Hepatocyte (in vitro differentiated cells): Measurements from ENCODE around the gene ANKRD10. TPM values are rescaled to one million over a fixed set of nuclear protein-coding genes. Genes with fewer than 3 reads are reported as not detected.

ENCODE experiments used
- DNase-seq: peaks from one replicate; pipeline ENCODE4 v3.0.0-alpha.2; 2016; ENCODE audit warnings: low spot score
- H2AFZ ChIP-seq: fragments of 200-600 bp; sonication (generic); 2 replicates; pipeline ENCODE4 v1.6.0; 2016; ENCODE audit warnings: antibody characterized with exemption, mild to moderate bottlenecking
- H3K27ac ChIP-seq: fragments of 200-600 bp; sonication (generic); 2 replicates; pipeline ENCODE4 v1.5.1; 2016; ENCODE audit warnings: mild to moderate bottlenecking
- H3K27me3 ChIP-seq: fragments of 200-600 bp; sonication (generic); 2 replicates; pipeline ENCODE4 v1.6.1; 2016
- H3K36me3 ChIP-seq: fragments of 200-600 bp; sonication (generic); replicated peaks from 2 replicates; pipeline ENCODE4 v1.5.1; 2016; ENCODE audit warnings: low read depth; ENCODE audit not compliant: insufficient read depth
- H3K4me1 ChIP-seq: fragments of 200-600 bp; sonication (generic); 2 replicates; pipeline ENCODE4 v1.5.1; 2016; ENCODE audit warnings: mild to moderate bottlenecking, moderate library complexity; ENCODE audit not compliant: insufficient read depth
- H3K4me2 ChIP-seq: fragments of 200-600 bp; sonication (generic); 2 replicates; pipeline ENCODE4 v1.6.0; 2016
- H3K4me3 ChIP-seq: fragments of 200-600 bp; sonication (generic); 2 replicates; pipeline ENCODE4 v1.5.1; 2016; ENCODE audit warnings: mild to moderate bottlenecking
- H3K79me2 ChIP-seq: fragments of 200-600 bp; sonication (generic); 2 replicates; pipeline ENCODE4 v1.6.0; 2017; ENCODE audit warnings: mild to moderate bottlenecking
- H3K9me2 ChIP-seq: fragments of 200-600 bp; sonication (generic); replicated peaks from 2 replicates; pipeline ENCODE4 v1.6.0; 2017; ENCODE audit warnings: mild to moderate bottlenecking; ENCODE audit not compliant: insufficient read depth
- H3K9me3 ChIP-seq: fragments of 200-600 bp; sonication (generic); 2 replicates; pipeline ENCODE4 v1.5.1; 2016; ENCODE audit warnings: low read depth, mild to moderate bottlenecking
- H4K20me1 ChIP-seq: fragments of 200-600 bp; sonication (generic); 2 replicates; pipeline ENCODE4 v1.6.0; 2016; ENCODE audit warnings: mild to moderate bottlenecking; ENCODE audit not compliant: insufficient read depth, poor library complexity, severe bottlenecking
- EZH2 ChIP-seq: fragments of 200-600 bp; sonication (generic); IDR thresholded peaks from 2 replicates; pipeline ENCODE4 v1.6.1; 2016; ENCODE audit warnings: antibody characterized with exemption, mild to moderate bottlenecking, borderline replicate concordance
- EZH2phosphoT487 ChIP-seq: fragments of 200-600 bp; sonication (generic); IDR thresholded peaks from one replicate; pipeline ENCODE4 v1.6.1; 2018; ENCODE audit warnings: antibody characterized with exemption, mild to moderate bottlenecking, low read depth, moderate library complexity; ENCODE audit not compliant: unreplicated experiment, severe bottlenecking
- WGBS: methylation state at CpG from one replicate; pipeline ENCODE4 v1.1.6; 2016; ENCODE audit warnings: low lambda C conversion rate; ENCODE audit errors: missing lambda C conversion rate; 5-methylcytosine and 5-hydroxymethylcytosine counted together
- polyA plus RNA-seq: library from polyadenylated mRNA; unstranded; fragments of >200 nt; fragmentation: Nextera tagmentation; extraction: Ambion mirVana; gene quantifications from 2 replicates; pipeline ENCODE4 v1.2.1, GENCODE V29; 2016
- total RNA-seq: library from RNA; depleted of rRNA; stranded (reverse); fragments of >200 nt; gene quantifications from 2 replicates; pipeline ENCODE4 v1.2.3, GENCODE V29; 2014
- TF ChIP-seq, protein P1 (sequence below): fragments of 200-600 bp; sonication (generic); IDR thresholded peaks from 2 replicates; pipeline ENCODE4 v1.5.1; 2016; ENCODE audit warnings: antibody characterized with exemption, mild to moderate bottlenecking; ENCODE audit not compliant: poor library complexity

The ANKRD10 gene
- total and polyA plus RNA-seq, 2 experiments from 2014 or later, result 104 to 143 TPM

DNA sequence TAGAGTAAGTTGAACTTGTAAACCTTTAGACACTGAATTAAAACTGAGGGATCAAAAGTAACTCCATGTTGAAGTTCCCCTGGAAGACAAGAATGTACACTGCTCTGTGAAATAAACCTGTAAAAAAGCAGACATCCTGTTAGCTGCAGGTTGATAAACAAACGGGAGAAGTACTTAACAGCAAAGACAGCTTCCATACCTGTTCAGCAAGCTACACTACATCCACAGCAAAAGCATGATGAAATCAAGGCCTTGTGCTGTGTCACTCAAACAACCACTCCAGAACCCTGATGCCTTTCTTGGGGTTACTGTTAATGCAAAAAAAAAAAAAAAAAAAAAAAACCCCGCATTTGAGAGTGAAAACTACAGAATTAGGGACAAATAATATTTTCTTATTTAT lies 20.8 kb downstream of the ANKRD10 start:
- TF ChIP-seq EZH2 (no peak), EZH2phosphoT487 (no peak)
- TF ChIP-seq, protein P1, sequence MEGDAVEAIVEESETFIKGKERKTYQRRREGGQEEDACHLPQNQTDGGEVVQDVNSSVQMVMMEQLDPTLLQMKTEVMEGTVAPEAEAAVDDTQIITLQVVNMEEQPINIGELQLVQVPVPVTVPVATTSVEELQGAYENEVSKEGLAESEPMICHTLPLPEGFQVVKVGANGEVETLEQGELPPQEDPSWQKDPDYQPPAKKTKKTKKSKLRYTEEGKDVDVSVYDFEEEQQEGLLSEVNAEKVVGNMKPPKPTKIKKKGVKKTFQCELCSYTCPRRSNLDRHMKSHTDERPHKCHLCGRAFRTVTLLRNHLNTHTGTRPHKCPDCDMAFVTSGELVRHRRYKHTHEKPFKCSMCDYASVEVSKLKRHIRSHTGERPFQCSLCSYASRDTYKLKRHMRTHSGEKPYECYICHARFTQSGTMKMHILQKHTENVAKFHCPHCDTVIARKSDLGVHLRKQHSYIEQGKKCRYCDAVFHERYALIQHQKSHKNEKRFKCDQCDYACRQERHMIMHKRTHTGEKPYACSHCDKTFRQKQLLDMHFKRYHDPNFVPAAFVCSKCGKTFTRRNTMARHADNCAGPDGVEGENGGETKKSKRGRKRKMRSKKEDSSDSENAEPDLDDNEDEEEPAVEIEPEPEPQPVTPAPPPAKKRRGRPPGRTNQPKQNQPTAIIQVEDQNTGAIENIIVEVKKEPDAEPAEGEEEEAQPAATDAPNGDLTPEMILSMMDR, result no peak
- Histone ChIP-seq H3K4me3 (no peak overlapping the region), H4K20me1 (peaks cover 3% of the 10 kb centered on the region), H3K36me3 (no peaks in the 10 kb centered on the region), H3K9me2 (no peaks in the 10 kb centered on the region), H3K9me3 (no peaks in the 10 kb centered on the region), H3K4me2 (no peak overlapping the region), H2AFZ (no peak overlapping the region), H3K4me1 (no peaks in the 10 kb centered on the region), H3K27ac (no peak overlapping the region), H3K79me2 (peaks cover 11% of the 10 kb centered on the region), H3K27me3 (no peaks in the 10 kb centered on the region)
- DNase-seq, result no peak
- WGBS, result 70% methylated on average over 2 of the region's 2 CpGs

DNA sequence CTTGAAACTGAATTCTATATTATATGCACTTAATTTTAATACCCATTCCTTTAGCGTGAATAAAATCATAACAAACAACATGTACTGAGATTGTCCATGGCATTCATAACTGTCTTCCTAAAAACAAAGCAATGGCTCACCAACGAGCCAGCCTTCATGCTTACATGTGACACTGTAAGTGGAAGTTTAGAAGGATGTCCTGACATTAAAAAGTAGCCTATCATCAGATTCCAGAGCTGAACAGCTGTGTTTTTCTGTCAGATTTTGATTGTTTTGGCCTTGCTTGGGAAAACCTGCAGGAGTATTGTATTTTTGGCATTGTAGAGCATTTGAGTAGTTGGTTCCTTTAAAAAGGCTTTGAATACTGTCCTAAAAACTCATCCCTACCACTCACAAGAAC lies 21.3 kb downstream of the ANKRD10 start:
- Histone ChIP-seq H3K9me2 (no peaks in the 10 kb centered on the region), H3K9me3 (no peaks in the 10 kb centered on the region), H3K4me1 (no peaks in the 10 kb centered on the region), H2AFZ (no peak overlapping the region), H3K27me3 (no peaks in the 10 kb centered on the region), H3K36me3 (no peaks in the 10 kb centered on the region), H3K27ac (no peak overlapping the region), H4K20me1 (peaks cover 3% of the 10 kb centered on the region), H3K4me3 (no peak overlapping the region), H3K79me2 (peaks cover 8% of the 10 kb centered on the region), H3K4me2 (no peak overlapping the region)
- no peak for TF ChIP-seq EZH2
- TF ChIP-seq EZH2phosphoT487, result no peak
- TF ChIP-seq, protein P1, result no peak
- 88% methylated on average over 2 of the region's 2 CpGs for WGBS
- no peak for DNase-seq

DNA sequence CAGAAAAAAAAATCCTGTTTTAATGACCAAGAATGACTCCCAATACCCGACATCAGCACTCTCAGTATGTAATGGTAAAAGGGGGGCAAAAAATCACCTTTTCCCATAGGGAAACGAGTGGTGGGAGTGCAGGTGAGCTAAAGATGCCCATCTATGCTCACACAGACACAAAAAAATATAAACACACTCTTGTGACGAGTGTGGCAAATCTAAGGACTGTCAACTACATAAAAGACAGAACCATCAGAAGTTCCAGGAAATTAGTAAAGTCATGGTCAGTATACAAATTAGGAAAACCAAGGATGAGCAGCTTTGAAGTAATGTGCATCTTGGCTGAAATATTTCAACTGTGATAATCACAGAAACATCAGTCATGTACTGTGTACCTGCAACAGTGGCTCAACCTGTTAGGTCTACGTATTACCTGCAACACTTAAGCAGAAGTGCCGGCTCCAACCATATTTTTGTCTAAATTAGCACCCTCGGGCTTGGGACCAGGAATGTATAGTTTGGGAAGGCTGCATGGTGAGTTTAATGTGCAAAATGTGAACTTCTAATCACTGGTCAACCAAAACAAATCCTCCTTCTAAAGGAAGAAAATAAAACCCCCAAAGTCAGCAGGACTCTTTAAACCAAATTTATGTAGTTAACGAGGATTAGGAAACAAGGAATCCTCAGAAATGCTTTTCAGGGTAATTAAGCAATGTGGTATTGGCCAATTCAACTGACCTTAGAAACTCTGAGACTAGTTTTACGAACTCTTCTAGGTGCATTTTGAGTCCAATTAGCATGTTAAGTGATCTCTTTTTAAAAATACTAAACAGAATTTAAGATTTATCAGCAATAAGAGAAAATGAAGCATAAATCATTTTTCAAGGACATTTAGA lies 24.3 kb downstream of the ANKRD10 start:
- Histone ChIP-seq H4K20me1 (no peaks in the 10 kb centered on the region), H3K4me1 (no peaks in the 10 kb centered on the region), H3K27me3 (no peaks in the 10 kb centered on the region), H3K9me3 (no peaks in the 10 kb centered on the region), H3K4me2 (no peak overlapping the region), H3K9me2 (no peaks in the 10 kb centered on the region), H3K36me3 (no peaks in the 10 kb centered on the region), H3K79me2 (no peaks in the 10 kb centered on the region), H3K4me3 (no peak overlapping the region), H2AFZ (no peak overlapping the region), H3K27ac (no peak overlapping the region)
- no peak for DNase-seq
- 83% methylated on average over 8 of the region's 8 CpGs for WGBS
- TF ChIP-seq EZH2phosphoT487 (no peak), EZH2 (no peak)
- TF ChIP-seq, protein P1, result no peak
